Body of pancreas (tissue), 4 donors: ENCODE data around the gene STAT4. TPM values are rescaled to one million over a fixed set of nuclear protein-coding genes. Genes with fewer than 3 reads are reported as not detected.

ENCODE experiments used
- ATAC-seq: fragments of 150-250 bp; one replicate; pipeline ENCODE4 v1.9.1; 2016
- DNase-seq, 4 donors: peaks; one replicate each; pipeline ENCODE4 v3.0.0-alpha.2; 2019
- H3K27ac ChIP-seq, 4 donors: fragments of 200-600 bp; sonication (generic); 1 replicate in 3 of 4; 2 replicates in 1 of 4; pipeline versions ENCODE4 v1.5.1 to v1.6.1; 2016 to 2019; ENCODE audit warnings: mild to moderate bottlenecking in 1 of 4, mixed read lengths in 1 of 4, moderate library complexity in 1 of 4
- H3K27me3 ChIP-seq, 2 donors: fragments of 200-600 bp; sonication (generic); one replicate each; pipeline ENCODE4 v1.6.0; 2016; ENCODE audit warnings: mild to moderate bottlenecking in 1 of 2
- H3K36me3 ChIP-seq, 2 donors: fragments of 200-600 bp; sonication (generic); replicated peaks in 1 of 2; 2 replicates each; pipeline ENCODE4 v1.5.1; 2016; ENCODE audit warnings: low read depth in 2 of 2; ENCODE audit not compliant: insufficient read depth in 1 of 2
- H3K4me1 ChIP-seq: fragments of 200-600 bp; sonication (generic); one replicate; pipeline ENCODE4 v1.6.0; 2016
- H3K4me3 ChIP-seq, 2 donors: fragments of 200-600 bp; sonication (generic); 1 replicate in 1 of 2; 2 replicates in 1 of 2; pipeline ENCODE4 v1.5.1; 2016 to 2019
- H3K9me3 ChIP-seq, 3 donors: fragments of 200-600 bp; sonication (generic); 1 replicate in 2 of 3; 2 replicates in 1 of 3; pipeline ENCODE4 v1.5.1; 2016
- CTCF ChIP-seq, 7 experiments: fragments of 450-650 bp in 4 of 7; fragments of 200-600 bp in 3 of 7; sonication (generic) in 3 of 7; IDR thresholded peaks; one replicate each; pipeline ENCODE4 v1.5.1; 2016 to 2019; ENCODE audit warnings: antibody characterized with exemption in 7 of 7
- POLR2A ChIP-seq, 3 donors: fragments of 450-650 bp; IDR thresholded peaks; one replicate each; pipeline ENCODE4 v1.6.1; 2016; ENCODE audit warnings: antibody characterized with exemption in 3 of 3, mild to moderate bottlenecking in 2 of 3
- WGBS, 2 donors: methylation state at CpG; one replicate each; pipeline ENCODE4 v1.1.5; 2017; 5-methylcytosine and 5-hydroxymethylcytosine counted together
- intact Hi-C: fragments of 100-400 bp; cut with DNase I; formaldehyde crosslinking; loops from one replicate; pipeline ENCODE4 v1.15.1; 2023
- total RNA-seq, 2 donors: library from RNA; depleted of rRNA; stranded (reverse); fragments of >200 nt; gene quantifications; one replicate each; pipeline ENCODE4 v1.1.0, GENCODE V29; 2016

STAT4 gene
- total RNA-seq, 2 donors from 2014 or later, result 0.52 to 2.6 TPM

- Histone ChIP-seq H3K4me3 (no peak overlapping the region), H3K36me3 (no peaks in the 10 kb centered on the region), H3K4me1 (peaks cover 7% of the 10 kb centered on the region), H3K9me3 (no peaks in the 10 kb centered on the region), H3K27ac (peak overlapping the region in 2 of 4 donors; percentile 5 to 14), H3K27me3 (no peaks in the 10 kb centered on the region)
- 13 to 18% methylated on average over 4 of the region's 4 CpGs for WGBS, 2 donors
- TF ChIP-seq CTCF (IDR thresholded peaks at IDR 0.05), result no peak
- no peak for TF ChIP-seq POLR2A (IDR thresholded peaks at IDR 0.05)
- ATAC-seq (peak; percentile 49), DNase-seq (no peak)
- intact Hi-C loops, result loop anchor here (5.0 kb wide), 1 partner anchor 102 kb away; the partner anchor contains the start of gene STAT4
These were observed 100.8 kb downstream of the STAT4 start for GRCh38 chr2:191049728-191050639.

- intact Hi-C loops, result no loop called here
- ATAC-seq (no peak), DNase-seq (no peak)
- peaks cover 7% of the 10 kb centered on the region for H3K4me1 ChIP-seq
- no peak overlapping the region for H3K4me3 ChIP-seq
- 77 to 82% methylated on average over 3 of the region's 3 CpGs for WGBS, 2 donors
- H3K27me3 ChIP-seq, result no peaks in the 10 kb centered on the region
- TF ChIP-seq POLR2A (IDR thresholded peaks at IDR 0.05) (no peak), CTCF (IDR thresholded peaks at IDR 0.05) (no peak)
- no peaks in the 10 kb centered on the region for H3K9me3 ChIP-seq
- no peaks in the 10 kb centered on the region for H3K36me3 ChIP-seq
- no peak overlapping the region for H3K27ac ChIP-seq
These were observed 102.7 kb downstream of the STAT4 start for GRCh38 chr2:191048073-191048472.

- Histone ChIP-seq H3K36me3 (no peaks in the 10 kb centered on the region), H3K27ac (no peak overlapping the region), H3K27me3 (no peaks in the 10 kb centered on the region), H3K4me1 (peaks cover 11% of the 10 kb centered on the region), H3K9me3 (no peaks in the 10 kb centered on the region), H3K4me3 (no peak overlapping the region)
- intact Hi-C loops, result no loop called here
- DNase-seq (no peak), ATAC-seq (no peak)
- 93 to 95% methylated on average over 1 of the region's 1 CpG for WGBS, 2 donors
- TF ChIP-seq POLR2A (IDR thresholded peaks at IDR 0.05) (no peak), CTCF (IDR thresholded peaks at IDR 0.05) (no peak)
These were observed 105.7 kb downstream of the STAT4 start for GRCh38 chr2:191045141-191045540.

GRCh38 chr2:191043438-191043837 is 107.4 kb downstream of the STAT4 start:
- ATAC-seq (no peak), DNase-seq (no peak)
- Histone ChIP-seq H3K9me3 (no peaks in the 10 kb centered on the region), H3K36me3 (no peaks in the 10 kb centered on the region), H3K27me3 (no peaks in the 10 kb centered on the region), H3K4me1 (peaks cover 5% of the 10 kb centered on the region), H3K4me3 (no peak overlapping the region), H3K27ac (no peak overlapping the region)
- no peak for TF ChIP-seq CTCF (IDR thresholded peaks at IDR 0.05)
- WGBS, 2 donors, result 76 to 87% methylated on average over 3 of the region's 3 CpGs
- intact Hi-C loops, result no loop called here
